H9 (cell line): ENCODE data around the gene CLEC4E. TPM values are rescaled to one million over a fixed set of nuclear protein-coding genes. Genes with fewer than 3 reads are reported as not detected.
"Not testable (repeated sequence)": the region's sequence is repeated elsewhere in the genome, so short reads cannot be mapped to it uniquely, and the experiment has no call there.

Experiments used
- DNase-seq: peaks from one replicate; pipeline ENCODE4 v3.0.0-alpha.2; 2017
- H2AFZ ChIP-seq: one replicate; pipeline ENCODE4 v1.6.1; 2013; ENCODE audit warnings: mild to moderate bottlenecking, low read length, control low read depth, moderate library complexity
- H2AK5ac ChIP-seq: 2 replicates; pipeline ENCODE4 v1.6.1; 2013; ENCODE audit warnings: low read length, control low read depth, mixed read lengths; ENCODE audit not compliant: insufficient read length
- H2BK120ac ChIP-seq: one replicate; pipeline ENCODE4 v1.6.1; 2013; ENCODE audit warnings: low read depth, mild to moderate bottlenecking, low read length, control low read depth, inconsistent platforms; ENCODE audit not compliant: poor library complexity, severe bottlenecking
- H2BK12ac ChIP-seq: 2 replicates; pipeline ENCODE4 v1.6.1; 2013; ENCODE audit warnings: low read length, control low read depth, mixed read lengths, low read depth; ENCODE audit not compliant: insufficient read length
- H2BK15ac ChIP-seq: 2 replicates; pipeline ENCODE4 v1.6.1; 2013; ENCODE audit warnings: low read depth, low read length, control low read depth
- H2BK20ac ChIP-seq: one replicate; pipeline ENCODE4 v1.6.1; 2013; ENCODE audit warnings: low read depth, mild to moderate bottlenecking, low read length, control low read depth, inconsistent platforms; ENCODE audit not compliant: poor library complexity, severe bottlenecking
- H2BK5ac ChIP-seq: 2 replicates; pipeline ENCODE4 v1.6.1; 2013; ENCODE audit warnings: low read length, control low read depth, mixed read lengths; ENCODE audit not compliant: insufficient read length
- H3K14ac ChIP-seq: 2 replicates; pipeline ENCODE4 v1.6.1; 2013; ENCODE audit warnings: low read length, control low read depth; ENCODE audit not compliant: insufficient read depth
- H3K18ac ChIP-seq: 2 replicates; pipeline ENCODE4 v1.6.1; 2013; ENCODE audit warnings: low read depth, mild to moderate bottlenecking, mixed read lengths, low read length, control low read depth; ENCODE audit not compliant: insufficient read length
- H3K23ac ChIP-seq: 2 replicates; pipeline ENCODE4 v1.6.1; 2013; ENCODE audit warnings: low read length, control low read depth, mixed read lengths, low read depth; ENCODE audit not compliant: insufficient read length
- H3K23me2 ChIP-seq: 2 replicates; pipeline ENCODE4 v1.6.1; 2013; ENCODE audit warnings: low read depth, mild to moderate bottlenecking, mixed read lengths, low read length, control low read depth; ENCODE audit not compliant: insufficient read length, poor library complexity, severe bottlenecking
- H3K27ac ChIP-seq: 2 replicates; pipeline ENCODE4 v1.5.1; 2013; ENCODE audit warnings: low read length, control low read depth, mixed read lengths, low read depth; ENCODE audit not compliant: insufficient read length
- H3K27me3 ChIP-seq: 2 replicates; pipeline ENCODE4 v1.6.1; 2013; ENCODE audit warnings: low read length, control low read depth, inconsistent platforms; ENCODE audit not compliant: insufficient read depth
- H3K4ac ChIP-seq: 2 replicates; pipeline ENCODE4 v1.6.1; 2013; ENCODE audit warnings: low read depth, mild to moderate bottlenecking, control low read depth, inconsistent platforms, low read length, moderate library complexity
- H3K4me1 ChIP-seq: 2 replicates; pipeline ENCODE4 v1.6.1; 2013; ENCODE audit warnings: low read length, control low read depth, inconsistent platforms; ENCODE audit not compliant: insufficient read depth
- H3K4me2 ChIP-seq: 2 replicates; pipeline ENCODE4 v1.6.1; 2013; ENCODE audit warnings: low read length, control low read depth, mixed read lengths; ENCODE audit not compliant: insufficient read length, insufficient read depth
- H3K56ac ChIP-seq: 2 replicates; pipeline ENCODE4 v1.6.1; 2013; ENCODE audit warnings: low read depth, mild to moderate bottlenecking, mixed read lengths, low read length, control low read depth; ENCODE audit not compliant: insufficient read length
- H3K79me1 ChIP-seq: 2 replicates; pipeline ENCODE4 v1.6.1; 2013; ENCODE audit warnings: low read depth, mild to moderate bottlenecking, moderate library complexity, low read length, control low read depth, inconsistent platforms; ENCODE audit not compliant: insufficient read depth, poor library complexity, severe bottlenecking
- H3K79me2 ChIP-seq: 2 replicates; pipeline ENCODE4 v1.6.1; 2013; ENCODE audit warnings: low read length, control low read depth, inconsistent platforms; ENCODE audit not compliant: insufficient read depth
- H3K9ac ChIP-seq: 2 replicates; pipeline ENCODE4 v1.6.1; 2013; ENCODE audit warnings: low read length, control low read depth, mixed read lengths; ENCODE audit not compliant: insufficient read length; ENCODE audit errors: extremely low read depth
- H3K9me3 ChIP-seq: one replicate; pipeline ENCODE4 v1.6.1; 2013; ENCODE audit warnings: low read depth, low read length, inconsistent platforms; ENCODE audit not compliant: control insufficient read depth
- H3T11ph ChIP-seq: one replicate; pipeline ENCODE4 v1.6.1; 2013; ENCODE audit warnings: mild to moderate bottlenecking, low read length, control low read depth, inconsistent platforms
- H4K20me1 ChIP-seq: one replicate; pipeline ENCODE4 v1.6.1; 2013; ENCODE audit not compliant: control insufficient read depth, insufficient read length, insufficient read depth
- H4K5ac ChIP-seq: 2 replicates; pipeline ENCODE4 v1.6.1; 2013; ENCODE audit warnings: low read depth, mild to moderate bottlenecking, mixed read lengths, low read length, control low read depth; ENCODE audit not compliant: insufficient read length
- H4K8ac ChIP-seq: replicated peaks from 2 replicates; pipeline ENCODE4 v1.6.1; 2013; ENCODE audit warnings: low read length, control low read depth, mixed read lengths, low read depth; ENCODE audit not compliant: insufficient read length
- H4K91ac ChIP-seq: 2 replicates; pipeline ENCODE4 v1.6.1; 2013; ENCODE audit warnings: low read depth, mild to moderate bottlenecking, moderate library complexity, mixed read lengths, low read length, control low read depth; ENCODE audit not compliant: insufficient read length
- H3K27ac Mint-ChIP-seq, 3 experiments: 2 replicates in 2 of 3; 3 replicates in 1 of 3; pipeline ENCODE4 v1.8.0; 2020 to 2021; ENCODE audit warnings: mixed read lengths in 3 of 3, mild to moderate bottlenecking in 1 of 3, moderate library complexity in 1 of 3
- H3K27me3 Mint-ChIP-seq: 2 replicates; pipeline ENCODE4 v1.8.0; 2021; ENCODE audit warnings: low read depth, mild to moderate bottlenecking, moderate library complexity, mixed read lengths
- H3K36me3 Mint-ChIP-seq, 3 experiments: 2 replicates in 2 of 3; 3 replicates in 1 of 3; pipeline ENCODE4 v1.8.0; 2020 to 2021; ENCODE audit warnings: low read depth in 3 of 3, mixed read lengths in 3 of 3; ENCODE audit not compliant: insufficient read depth in 1 of 3
- H3K4me1 Mint-ChIP-seq, 2 experiments: 2 replicates each; pipeline ENCODE4 v1.8.0; 2020; ENCODE audit warnings: mixed read lengths in 2 of 2
- H3K4me3 Mint-ChIP-seq, 2 experiments: 2 replicates in 1 of 2; 3 replicates in 1 of 2; pipeline ENCODE4 v1.8.0; 2020 to 2021; ENCODE audit warnings: mild to moderate bottlenecking in 2 of 2, mixed read lengths in 2 of 2, moderate library complexity in 1 of 2
- H3K9me3 Mint-ChIP-seq, 2 experiments: 2 replicates in 1 of 2; 3 replicates in 1 of 2; pipeline ENCODE4 v1.8.0; 2020; ENCODE audit warnings: mild to moderate bottlenecking in 2 of 2, mixed read lengths in 2 of 2, moderate library complexity in 1 of 2
- CTCF ChIP-seq: fragments of 200-600 bp; sonication (generic); conservative IDR thresholded peaks from 3 replicates; pipeline ENCODE4 v1.8.0; 2021; ENCODE audit warnings: antibody characterized with exemption, mild to moderate bottlenecking
- WGBS: extraction: QIAGEN DNeasy Blood & Tissue Kit; methylation state at CpG from one replicate; pipeline ENCODE4 v1.1.7; 2013; ENCODE audit warnings: missing lambda C conversion rate, low lambda C conversion rate, mixed read lengths; ENCODE audit not compliant: insufficient read length; ENCODE audit errors: extremely low coverage; 5-methylcytosine and 5-hydroxymethylcytosine counted together
- total RNA-seq: library from RNA; stranded (reverse); gene quantifications from 2 replicates; pipeline ENCODE4 v1.2.1, GENCODE V29; 2021

CLEC4E gene
- total RNA-seq, 1 experiment from 2014 or later, result not detected

DNA sequence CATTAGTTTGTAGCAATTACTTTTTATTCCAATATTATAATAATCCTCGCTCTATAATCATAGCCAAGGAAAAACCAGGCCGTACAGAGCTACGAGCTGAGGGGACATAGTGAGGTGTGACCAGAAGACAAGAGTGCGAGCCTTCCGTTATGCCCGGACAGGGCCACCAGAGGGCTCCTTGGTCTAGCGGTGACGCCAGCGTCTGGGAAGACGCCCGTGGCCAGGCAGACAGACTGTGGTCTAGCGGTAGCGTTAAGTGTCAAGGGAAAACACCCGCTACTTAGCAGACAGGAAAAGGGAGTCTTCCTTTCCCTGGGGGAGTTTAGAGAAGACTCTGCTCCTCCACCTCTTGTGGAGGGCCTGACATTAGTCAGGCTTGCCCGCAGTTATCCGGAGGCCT is 2.9 kb downstream of the CLEC4E start:
- no CpG with 5 or more reads among the region's 16 CpGs for WGBS
- H3K79me2 ChIP-seq, H3K9me3 ChIP-seq, H2BK5ac ChIP-seq, H3K23ac ChIP-seq, H3K14ac ChIP-seq, H3K79me1 ChIP-seq, H3K18ac ChIP-seq, H2BK12ac ChIP-seq, H2AFZ ChIP-seq, H2BK120ac ChIP-seq, H4K8ac ChIP-seq, H3K4me2 ChIP-seq, H3K23me2 ChIP-seq, H4K5ac ChIP-seq, H3K4ac ChIP-seq, H2AK5ac ChIP-seq, H3K36me3 Mint-ChIP-seq, H3K27me3 Mint-ChIP-seq, H3K27me3 ChIP-seq, H4K20me1 ChIP-seq, H3T11ph ChIP-seq, H2BK20ac ChIP-seq, H3K9me3 Mint-ChIP-seq, H2BK15ac ChIP-seq, H4K91ac ChIP-seq, H3K56ac ChIP-seq, H3K4me3 Mint-ChIP-seq, H3K9ac ChIP-seq, H3K27ac ChIP-seq, H3K4me1 ChIP-seq: not testable (repeated sequence)
- peak; percentile 74 for TF ChIP-seq CTCF
- Mint-ChIP-seq H3K4me1 (peaks cover 0 to 11% of the 10 kb centered on the region in 2 experiments; a peak in 2 of 4 replicates), H3K27ac (peak overlapping the region in 1 of 3 experiments; percentile 27; a peak in 1 of 7 replicates)
- peak; percentile 79 for DNase-seq
